Esophagus (tissue), 2 donors: Measurements from ENCODE around the gene HDAC11. TPM values are rescaled to one million over a fixed set of nuclear protein-coding genes. Genes with fewer than 3 reads are reported as not detected.

Experiments used
- H3K27ac ChIP-seq, 2 donors: one replicate each; pipeline ENCODE4 v1.5.1; 2013; ENCODE audit warnings: low read depth in 2 of 2, mild to moderate bottlenecking in 2 of 2, inconsistent platforms in 1 of 2, low read length in 1 of 2, moderate library complexity in 1 of 2
- H3K27me3 ChIP-seq, 2 donors: one replicate each; pipeline ENCODE4 v1.6.1; 2013; ENCODE audit warnings: low read length in 2 of 2, control low read depth in 1 of 2, mild to moderate bottlenecking in 1 of 2; ENCODE audit not compliant: insufficient read depth in 2 of 2, control insufficient read depth in 1 of 2
- H3K36me3 ChIP-seq, 2 donors: one replicate each; pipeline ENCODE4 v1.6.1; 2013; ENCODE audit warnings: low read length in 1 of 2; ENCODE audit not compliant: control insufficient read depth in 2 of 2, insufficient read depth in 2 of 2
- H3K4me1 ChIP-seq, 2 donors: one replicate each; pipeline ENCODE4 v1.6.1; 2013; ENCODE audit warnings: low read length in 1 of 2; ENCODE audit not compliant: control insufficient read depth in 2 of 2, insufficient read depth in 2 of 2
- H3K4me3 ChIP-seq, 2 donors: one replicate each; pipeline ENCODE4 v1.5.1; 2013; ENCODE audit warnings: low read length in 2 of 2, mild to moderate bottlenecking in 2 of 2, low read depth in 1 of 2, moderate library complexity in 1 of 2
- H3K9me3 ChIP-seq, 2 donors: one replicate each; pipeline ENCODE4 v1.6.1; 2013; ENCODE audit warnings: mild to moderate bottlenecking in 2 of 2, low read depth in 1 of 2, low read length in 1 of 2, moderate library complexity in 1 of 2; ENCODE audit not compliant: control insufficient read depth in 2 of 2, insufficient read depth in 1 of 2
- WGBS, 2 donors: extraction: QIAGEN DNeasy Blood & Tissue Kit; methylation state at CpG; one replicate each; pipeline ENCODE4 v1.1.7; 2013; 5-methylcytosine and 5-hydroxymethylcytosine counted together
- polyA plus RNA-seq, 2 donors: library from polyadenylated mRNA; stranded (reverse); fragments of 200-250 nt; gene quantifications; one replicate each; pipeline ENCODE4 v1.2.3, GENCODE V29; 2013
- donor health status: healthy with polysubstance abuse.
- donor health status: Bipolar disorder and iron deficiency.

The HDAC11 gene
- polyA plus RNA-seq, 2 donors: 12.9 TPM

DNA sequence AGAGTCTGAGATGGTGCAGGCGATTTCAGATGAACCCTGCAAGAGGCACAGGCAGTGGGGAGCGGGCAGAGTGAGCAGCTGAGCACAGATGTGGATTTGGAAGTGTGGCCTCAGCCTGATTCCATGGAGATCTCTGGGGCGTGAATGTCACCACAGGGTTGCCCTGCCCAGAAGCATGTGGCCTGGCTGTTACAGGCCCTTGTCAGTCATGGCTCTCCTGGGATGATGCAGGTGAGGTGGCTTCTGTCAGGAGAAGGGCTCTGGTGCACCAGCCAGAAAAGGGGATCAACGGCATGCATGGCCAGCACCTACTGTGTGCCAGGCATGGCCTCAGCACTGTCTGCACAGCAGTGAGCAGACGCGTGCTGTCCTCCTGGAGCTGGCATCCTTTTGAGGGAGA is 11.9 kb downstream of the HDAC11 start:
- no peaks in the 10 kb centered on the region for H3K9me3 ChIP-seq
- WGBS, 2 donors: 87 to 92% methylated on average over 6 of the region's 6 CpGs
- no peaks in the 10 kb centered on the region for H3K27me3 ChIP-seq
- H3K36me3 ChIP-seq: peaks cover 0 to 7% of the 10 kb centered on the region in 2 donors
- no peak overlapping the region for H3K4me3 ChIP-seq
- H3K27ac ChIP-seq: no peak overlapping the region
- H3K4me1 ChIP-seq: peaks cover 2 to 6% of the 10 kb centered on the region in 2 donors

DNA sequence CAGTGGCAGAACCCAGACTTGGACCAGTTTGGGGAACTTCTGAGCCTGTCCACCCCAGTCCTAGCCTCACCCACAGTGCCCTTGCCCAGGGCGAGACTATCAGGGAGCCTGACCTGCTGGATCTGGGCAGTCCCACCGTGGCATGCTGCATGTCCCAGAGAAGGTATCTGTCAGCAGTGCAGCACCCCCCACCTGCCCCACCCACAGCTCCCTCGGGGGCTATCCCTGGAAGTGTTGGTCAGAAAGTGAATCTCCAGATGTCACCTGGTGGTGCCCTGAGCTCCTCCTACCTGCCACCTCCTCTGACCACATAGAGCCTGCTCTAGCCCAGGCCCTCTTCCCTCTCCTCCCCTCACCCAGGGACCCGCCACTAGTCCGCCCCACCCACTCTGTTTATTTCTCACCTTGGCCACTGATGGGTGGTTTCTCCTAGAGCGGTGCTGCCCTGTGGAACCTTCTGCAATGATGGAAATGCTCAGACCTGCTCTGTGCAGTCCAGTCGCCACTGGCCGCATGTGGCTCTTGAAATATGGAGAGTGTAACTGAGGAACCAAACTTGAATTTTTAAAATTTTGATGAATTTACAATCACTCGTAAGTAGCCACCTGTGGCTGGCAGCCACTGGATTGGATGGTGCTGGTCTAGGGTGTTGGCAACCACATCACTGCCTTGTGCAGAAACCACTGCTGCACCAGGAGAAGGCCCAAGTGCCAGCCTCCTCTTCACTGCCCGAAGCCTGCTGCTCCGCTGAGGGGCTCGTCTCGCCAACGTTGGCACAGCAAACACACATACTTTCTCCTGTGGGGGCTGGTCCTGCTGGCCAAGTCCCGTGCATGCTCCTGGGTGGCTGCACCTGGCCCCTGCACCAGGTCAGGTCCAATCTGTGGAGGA is 13.1 kb downstream of the HDAC11 start:
- no peak overlapping the region for H3K27ac ChIP-seq

DNA sequence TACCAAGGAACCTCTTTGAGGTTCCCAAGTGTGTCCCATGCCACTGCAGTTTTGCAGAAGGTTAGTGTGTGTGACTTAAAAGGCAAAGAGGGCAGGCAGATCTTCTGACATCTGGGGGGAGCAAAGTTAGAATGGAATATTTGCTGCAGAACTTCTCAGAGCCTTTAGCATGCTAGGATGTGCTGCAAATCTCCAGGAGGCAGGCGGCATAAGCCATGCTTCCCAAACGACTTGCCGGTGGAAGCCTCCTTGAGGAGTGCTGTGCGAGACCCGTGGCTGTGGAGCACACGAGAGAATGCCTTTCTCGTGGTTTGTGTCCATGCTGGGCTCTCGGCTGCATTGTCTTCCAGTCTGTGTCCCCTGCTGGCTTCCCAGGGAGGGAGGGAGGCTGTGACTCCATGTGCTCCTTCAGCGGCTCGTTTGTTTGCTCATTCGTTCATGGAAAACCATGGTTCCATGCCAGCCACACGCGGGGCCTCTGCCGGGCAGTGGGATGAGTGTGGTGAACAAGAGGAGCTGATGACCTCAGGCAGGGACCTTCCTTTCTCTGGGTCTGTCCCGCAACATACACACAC is 13.8 kb downstream of the HDAC11 start:
- H3K9me3 ChIP-seq: no peaks in the 10 kb centered on the region
- H3K4me3 ChIP-seq: no peak overlapping the region
- peaks cover 0 to 9% of the 10 kb centered on the region in 2 donors for H3K36me3 ChIP-seq
- no peak overlapping the region for H3K27ac ChIP-seq
- 74 to 79% methylated on average over 15 of the region's 15 CpGs for WGBS, 2 donors
- no peaks in the 10 kb centered on the region for H3K27me3 ChIP-seq
- H3K4me1 ChIP-seq: peaks cover 2 to 6% of the 10 kb centered on the region in 2 donors

More for the DNA sequence above, 13.1 kb downstream of the HDAC11 start:
- Histone ChIP-seq H3K27me3 (no peaks in the 10 kb centered on the region), H3K36me3 (peaks cover 0 to 7% of the 10 kb centered on the region in 2 donors), H3K4me1 (peaks cover 2 to 6% of the 10 kb centered on the region in 2 donors), H3K4me3 (no peak overlapping the region), H3K9me3 (no peaks in the 10 kb centered on the region)
- WGBS, 2 donors: 82 to 86% methylated on average over 15 of the region's 15 CpGs

DNA sequence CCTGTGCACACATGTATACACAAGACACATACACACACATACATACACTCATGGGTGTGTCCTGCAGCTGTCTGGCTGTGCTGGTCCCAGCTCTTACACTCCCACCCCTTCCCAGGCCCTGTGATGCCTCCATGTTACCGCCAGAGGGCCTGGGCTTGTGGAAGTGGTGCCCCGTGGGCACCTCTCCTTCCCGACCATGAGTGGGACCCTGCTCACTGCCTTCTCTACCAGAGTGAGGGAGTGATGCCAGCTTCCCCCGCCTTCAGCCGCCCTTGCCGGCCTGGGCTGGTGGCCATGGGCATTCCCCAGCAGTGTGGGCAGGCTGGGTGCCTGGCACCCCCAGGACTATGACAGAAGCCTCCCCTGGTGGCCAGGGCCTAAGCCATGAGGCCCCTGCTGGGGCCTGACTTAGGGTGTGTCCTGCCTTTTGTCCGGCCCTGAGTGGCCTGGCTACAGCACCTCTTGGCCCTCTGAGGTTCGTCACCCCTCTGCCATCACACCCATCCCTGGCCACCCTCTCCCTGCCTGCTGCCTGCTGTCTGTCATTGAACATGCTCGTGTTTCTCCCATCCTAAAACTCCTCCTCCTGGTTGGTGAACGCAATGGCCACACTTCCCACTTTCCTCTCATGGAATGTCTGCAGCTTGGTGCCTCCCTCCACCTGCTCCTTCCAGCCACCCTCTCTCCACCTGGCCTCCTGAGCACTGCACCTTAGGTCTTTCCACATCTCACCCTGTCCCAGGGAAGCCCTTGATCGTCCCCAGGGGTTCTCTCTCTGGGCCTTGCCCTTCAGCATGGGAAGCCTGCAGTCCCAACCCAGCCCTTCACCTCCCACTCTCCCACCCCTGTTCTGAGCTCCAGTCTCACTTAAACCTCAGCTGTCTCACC is 14.6 kb downstream of the HDAC11 start:
- H3K9me3 ChIP-seq: no peaks in the 10 kb centered on the region
- 49 to 56% methylated on average over 11 of the region's 11 CpGs for WGBS, 2 donors
- peaks cover 2 to 6% of the 10 kb centered on the region in 2 donors for H3K4me1 ChIP-seq
- H3K4me3 ChIP-seq: no peak overlapping the region
- peaks cover 0 to 14% of the 10 kb centered on the region in 2 donors for H3K36me3 ChIP-seq
- no peaks in the 10 kb centered on the region for H3K27me3 ChIP-seq
- H3K27ac ChIP-seq: no peak overlapping the region

DNA sequence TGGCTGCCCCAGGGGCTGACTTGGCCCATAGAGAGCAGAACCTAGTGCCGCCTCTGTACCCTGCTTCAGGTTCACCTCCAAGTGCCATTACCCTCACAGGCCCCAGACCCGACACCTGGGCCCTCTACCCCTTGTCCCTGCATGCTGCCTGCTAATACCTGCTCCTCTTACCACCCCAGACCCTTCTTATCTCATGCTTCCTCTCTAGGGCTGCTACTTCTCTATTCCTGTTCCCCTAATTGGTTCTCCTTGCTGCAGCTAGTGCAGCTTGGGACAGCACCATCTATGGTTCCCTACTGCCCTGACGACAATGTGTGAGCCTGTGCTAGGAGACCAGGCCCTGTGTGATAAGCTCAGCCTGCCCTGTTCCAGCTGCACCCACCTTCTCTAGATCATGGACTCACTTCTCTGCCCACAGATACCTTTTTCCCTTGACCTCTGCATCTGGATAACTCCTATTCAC is 15.3 kb downstream of the HDAC11 start:
- peaks cover 0 to 16% of the 10 kb centered on the region in 2 donors for H3K36me3 ChIP-seq
- H3K4me1 ChIP-seq: peaks cover 2 to 6% of the 10 kb centered on the region in 2 donors
- H3K9me3 ChIP-seq: no peaks in the 10 kb centered on the region
- H3K27me3 ChIP-seq: no peaks in the 10 kb centered on the region
- no peak overlapping the region for H3K4me3 ChIP-seq
- H3K27ac ChIP-seq: no peak overlapping the region
- WGBS, 2 donors: 91 to 94% methylated on average over 3 of the region's 3 CpGs

DNA sequence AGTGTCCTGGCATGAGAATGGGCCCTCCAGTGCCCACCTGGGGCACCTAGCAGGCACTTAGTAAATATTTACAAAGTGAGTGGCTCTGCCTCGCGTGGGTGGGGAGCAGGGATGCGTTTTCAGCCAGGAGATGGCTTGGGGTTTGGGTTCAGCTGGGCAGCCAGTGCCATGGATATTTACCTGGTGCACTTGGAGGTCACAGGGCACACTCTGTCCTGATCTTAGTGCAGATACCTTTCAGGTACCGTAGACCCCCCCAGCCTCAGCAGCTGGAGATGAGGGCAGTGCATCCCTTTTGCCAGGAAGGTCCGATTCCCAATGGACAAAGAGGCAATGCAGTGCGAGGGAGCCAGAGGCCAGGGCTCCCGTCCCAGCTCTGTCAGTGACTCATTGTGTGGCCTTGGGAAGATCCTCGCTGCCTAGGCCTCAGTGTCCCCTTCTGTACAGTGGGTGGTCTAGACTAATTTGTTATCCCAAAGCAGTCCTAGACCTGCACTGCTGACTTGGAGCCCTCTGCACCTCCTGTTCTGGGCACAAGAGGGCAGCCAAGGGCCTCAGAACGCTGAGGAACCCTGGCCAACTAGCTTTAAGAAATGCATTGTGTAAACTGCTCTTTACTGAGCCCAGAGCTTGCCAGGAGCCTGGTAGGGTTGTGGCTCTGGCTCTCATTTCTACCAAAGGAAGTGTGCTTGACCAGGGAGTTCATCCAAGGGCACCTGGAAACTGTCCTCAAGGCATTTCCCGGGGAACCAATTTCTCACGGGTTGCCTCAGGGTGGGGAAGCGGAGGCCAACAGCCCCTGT is 16.0 kb downstream of the HDAC11 start:
- Histone ChIP-seq H3K9me3 (no peaks in the 10 kb centered on the region), H3K27ac (no peak overlapping the region), H3K4me1 (peaks cover 2 to 6% of the 10 kb centered on the region in 2 donors), H3K27me3 (no peaks in the 10 kb centered on the region), H3K4me3 (no peak overlapping the region), H3K36me3 (peaks cover 0 to 16% of the 10 kb centered on the region in 2 donors)
- WGBS, 2 donors: 39 to 40% methylated on average over 12 of the region's 12 CpGs

DNA sequence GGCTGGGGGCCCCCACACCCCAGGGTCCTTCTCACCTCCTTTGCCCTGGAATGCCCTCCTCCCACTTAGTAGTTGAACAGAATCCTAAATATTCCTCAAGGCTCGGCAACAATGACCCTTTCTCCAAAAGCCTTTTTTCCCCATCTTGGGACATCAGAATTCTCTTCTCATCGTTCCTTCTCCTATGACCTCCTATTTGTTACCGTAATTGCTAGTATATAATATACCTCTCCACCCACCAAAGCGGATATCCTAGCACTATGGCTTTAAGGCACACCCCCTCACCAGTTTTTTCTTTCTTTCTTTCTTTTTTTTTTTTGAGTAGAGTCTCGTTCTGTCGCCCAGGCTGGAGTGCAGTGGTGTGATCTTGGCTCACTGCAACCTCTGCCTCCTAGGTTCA is 16.8 kb downstream of the HDAC11 start:
- Histone ChIP-seq H3K27ac (no peak overlapping the region), H3K36me3 (peaks cover 0 to 15% of the 10 kb centered on the region in 2 donors)

DNA sequence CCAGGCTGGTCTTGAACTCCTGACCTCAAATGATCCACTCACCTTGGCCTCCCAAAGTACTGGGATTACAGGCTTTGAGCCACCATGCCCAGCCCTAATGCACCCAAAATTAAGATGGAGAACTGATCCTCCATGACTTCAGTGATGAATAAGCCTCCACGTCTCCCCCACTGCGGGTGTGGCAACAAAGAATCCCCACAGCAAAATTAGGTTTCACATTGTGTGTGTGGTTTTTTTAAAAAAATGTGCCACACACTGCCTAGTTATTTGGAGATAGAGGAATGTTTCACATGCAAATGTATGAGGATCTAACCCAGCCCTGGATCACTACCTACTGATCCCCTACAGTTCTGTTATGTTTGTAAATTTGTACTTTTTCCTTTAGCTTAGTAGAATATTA is 17.3 kb downstream of the HDAC11 start:
- peaks cover 2 to 6% of the 10 kb centered on the region in 2 donors for H3K4me1 ChIP-seq
- no peaks in the 10 kb centered on the region for H3K9me3 ChIP-seq
- H3K27me3 ChIP-seq: no peaks in the 10 kb centered on the region
- WGBS, 2 donors: 63 to 69% methylated on average over 2 of the region's 2 CpGs
- no peak overlapping the region for H3K27ac ChIP-seq
- peaks cover 0 to 11% of the 10 kb centered on the region in 2 donors for H3K36me3 ChIP-seq
- no peak overlapping the region for H3K4me3 ChIP-seq

More for the DNA sequence above, 16.8 kb downstream of the HDAC11 start:
- Histone ChIP-seq H3K4me1 (peaks cover 2 to 6% of the 10 kb centered on the region in 2 donors), H3K27me3 (no peaks in the 10 kb centered on the region), H3K9me3 (no peaks in the 10 kb centered on the region), H3K4me3 (no peak overlapping the region)
- WGBS, 2 donors: 77 to 83% methylated on average over 6 of the region's 6 CpGs
